SU-DHL-6 (cell line): ENCODE data around the gene FAM163B.

Experiments used
- H2AFZ ChIP-seq: fragments of 200-600 bp; sonication (generic); 2 replicates; pipeline ENCODE4 v1.6.1; 2014; ENCODE audit warnings: low read depth, mild to moderate bottlenecking, moderate library complexity, mixed read lengths, antibody characterized with exemption, low read length; ENCODE audit not compliant: severe bottlenecking
- H3F3A ChIP-seq: fragments of 200-600 bp; shearing (Covaris generic); 2 replicates; pipeline ENCODE4 v1.6.0; 2016; ENCODE audit warnings: antibody characterized with exemption, mild to moderate bottlenecking; ENCODE audit not compliant: insufficient read depth
- H3K27ac ChIP-seq: fragments of 200-600 bp; sonication (generic); 2 replicates; pipeline ENCODE4 v1.5.1; 2016; ENCODE audit warnings: low read depth, mild to moderate bottlenecking, low read length, moderate library complexity, mixed read lengths
- H3K27me3 ChIP-seq: fragments of 200-600 bp; sonication (generic), shearing (Covaris generic); 2 replicates; pipeline ENCODE4 v1.6.0; 2014; ENCODE audit warnings: mild to moderate bottlenecking, low read length
- H3K36me3 ChIP-seq: fragments of 200-600 bp; sonication (generic); 2 replicates; pipeline ENCODE4 v1.6.1; 2014; ENCODE audit warnings: mild to moderate bottlenecking, low read length, mixed read lengths
- H3K4me2 ChIP-seq: fragments of 300-600, 200-600 bp; shearing (Covaris generic), sonication (generic); 2 replicates; pipeline ENCODE4 v1.6.0; 2014; ENCODE audit warnings: low read length, low read depth, mild to moderate bottlenecking; ENCODE audit not compliant: poor library complexity, severe bottlenecking
- H3K4me3 ChIP-seq: fragments of 200-600 bp; sonication (generic); 2 replicates; pipeline ENCODE4 v1.5.1; 2014; ENCODE audit warnings: antibody characterized with exemption, low read length, mild to moderate bottlenecking, mixed read lengths; ENCODE audit not compliant: insufficient read depth, poor library complexity, severe bottlenecking
- H3K79me2 ChIP-seq: fragments of 200-600 bp; sonication (generic); 2 replicates; pipeline ENCODE4 v1.6.1; 2014; ENCODE audit warnings: mild to moderate bottlenecking, low read length, moderate library complexity; ENCODE audit not compliant: insufficient read depth
- H3K9ac ChIP-seq: fragments of 200-600 bp; sonication (generic); 2 replicates; pipeline ENCODE4 v1.7.0; 2014; ENCODE audit warnings: mild to moderate bottlenecking, low read length
- H3K9me2 ChIP-seq: fragments of 200-600 bp; sonication (generic); replicated peaks from 2 replicates; pipeline ENCODE4 v1.6.1; 2014; ENCODE audit warnings: low read length; ENCODE audit not compliant: insufficient read depth
- H3K9me3 ChIP-seq: fragments of 200-600 bp; sonication (generic); 2 replicates; pipeline ENCODE4 v1.6.1; 2014; ENCODE audit warnings: low read length, mixed read lengths; ENCODE audit not compliant: insufficient read depth
- H4K20me1 ChIP-seq: fragments of 200-600 bp; sonication (generic); 2 replicates; pipeline ENCODE4 v1.6.1; 2014; ENCODE audit warnings: low read depth, mild to moderate bottlenecking, antibody characterized with exemption, low read length, moderate library complexity, mixed read lengths
- CTCF ChIP-seq: fragments of 200-600 bp; sonication (generic); IDR thresholded peaks from one replicate; pipeline ENCODE4 v1.5.1; 2017; ENCODE audit warnings: antibody characterized with exemption, mild to moderate bottlenecking, low read length, moderate library complexity; ENCODE audit not compliant: insufficient read depth, poor library complexity, severe bottlenecking
- EZH2phosphoT487 ChIP-seq: fragments of 200-600 bp; sonication (generic), shearing (Covaris generic); conservative IDR thresholded peaks from 2 replicates; pipeline ENCODE4 v1.6.1; 2018; ENCODE audit warnings: mild to moderate bottlenecking, antibody characterized with exemption, low read length, moderate library complexity, mixed read lengths

Gene FAM163B

GRCh38 chr9:133578524-133579441, 30.4 kb downstream of the FAM163B start:
- no peaks in the 10 kb centered on the region for H3K27me3 ChIP-seq
- no peak overlapping the region for H3K4me2 ChIP-seq

GRCh38 chr9:133577737-133578112, 31.5 kb downstream of the FAM163B start:
- H2AFZ ChIP-seq: no peak overlapping the region
- H3K4me3 ChIP-seq: no peak overlapping the region
- no peaks in the 10 kb centered on the region for H4K20me1 ChIP-seq
- no peak overlapping the region for H3K4me2 ChIP-seq
- no peak overlapping the region for H3K27ac ChIP-seq
- no peaks in the 10 kb centered on the region for H3K9me2 ChIP-seq
- H3K27me3 ChIP-seq: no peaks in the 10 kb centered on the region
- no peaks in the 10 kb centered on the region for H3F3A ChIP-seq
- no peaks in the 10 kb centered on the region for H3K79me2 ChIP-seq
- H3K9me3 ChIP-seq: no peaks in the 10 kb centered on the region
- H3K9ac ChIP-seq: no peak overlapping the region
- TF ChIP-seq EZH2phosphoT487 (no peak), CTCF (no peak)
- H3K36me3 ChIP-seq: no peaks in the 10 kb centered on the region

More at GRCh38 chr9:133578524-133579441, 30.4 kb downstream of the FAM163B start:
- no peak overlapping the region for H3K27ac ChIP-seq
- no peak overlapping the region for H3K9ac ChIP-seq
- no peaks in the 10 kb centered on the region for H3K36me3 ChIP-seq
- H4K20me1 ChIP-seq: no peaks in the 10 kb centered on the region
- H3F3A ChIP-seq: no peaks in the 10 kb centered on the region
- TF ChIP-seq EZH2phosphoT487: no peak
- no peak for TF ChIP-seq CTCF
- no peaks in the 10 kb centered on the region for H3K79me2 ChIP-seq
- no peak overlapping the region for H2AFZ ChIP-seq
- no peaks in the 10 kb centered on the region for H3K9me2 ChIP-seq
- H3K9me3 ChIP-seq: no peaks in the 10 kb centered on the region
- H3K4me3 ChIP-seq: no peak overlapping the region

GRCh38 chr9:133576875-133577736, 32.1 kb downstream of the FAM163B start:
- no peaks in the 10 kb centered on the region for H3K36me3 ChIP-seq
- no peaks in the 10 kb centered on the region for H3K9me3 ChIP-seq
- H3K79me2 ChIP-seq: no peaks in the 10 kb centered on the region
- H3F3A ChIP-seq: no peaks in the 10 kb centered on the region
- no peak overlapping the region for H3K4me2 ChIP-seq
- no peaks in the 10 kb centered on the region for H3K9me2 ChIP-seq
- no peak overlapping the region for H3K4me3 ChIP-seq
- H3K9ac ChIP-seq: no peak overlapping the region
- TF ChIP-seq CTCF: no peak
- TF ChIP-seq EZH2phosphoT487: no peak
- H3K27ac ChIP-seq: no peak overlapping the region
- H2AFZ ChIP-seq: no peak overlapping the region
- H4K20me1 ChIP-seq: no peaks in the 10 kb centered on the region
- no peaks in the 10 kb centered on the region for H3K27me3 ChIP-seq
